Measurements from ENCODE around the gene BPI.

The BPI gene

DNA sequence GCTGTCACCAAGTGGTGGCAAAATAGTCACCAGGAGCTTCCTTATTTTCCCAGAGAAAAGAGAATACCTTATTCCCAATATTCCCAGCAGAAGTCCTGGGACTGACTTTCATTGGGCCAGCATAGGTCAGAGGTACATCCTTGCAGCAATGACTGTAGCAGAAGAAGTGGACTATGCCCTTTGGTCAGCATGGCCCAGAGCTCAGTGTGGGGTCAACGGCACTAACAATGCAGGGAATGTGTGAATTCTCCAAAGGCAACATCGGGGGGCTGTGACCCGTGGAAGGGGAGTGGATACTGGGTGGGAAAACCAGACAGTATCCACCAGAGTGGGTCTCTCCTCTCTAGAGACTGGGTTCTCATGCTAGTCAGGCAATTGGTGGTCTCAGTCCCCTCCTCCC, 26.7 kb downstream of the BPI start:
- TF ChIP-seq CTCF (IDR thresholded peaks at IDR 0.05; ENCODE audit: insufficient read depth, low read length, poor library complexity, severe bottlenecking) = no peak
- H3K27me3 ChIP-seq (replicated peaks; ENCODE audit: control insufficient read depth, insufficient read depth, low read length) = peaks cover 2% of the 10 kb centered on the region

DNA sequence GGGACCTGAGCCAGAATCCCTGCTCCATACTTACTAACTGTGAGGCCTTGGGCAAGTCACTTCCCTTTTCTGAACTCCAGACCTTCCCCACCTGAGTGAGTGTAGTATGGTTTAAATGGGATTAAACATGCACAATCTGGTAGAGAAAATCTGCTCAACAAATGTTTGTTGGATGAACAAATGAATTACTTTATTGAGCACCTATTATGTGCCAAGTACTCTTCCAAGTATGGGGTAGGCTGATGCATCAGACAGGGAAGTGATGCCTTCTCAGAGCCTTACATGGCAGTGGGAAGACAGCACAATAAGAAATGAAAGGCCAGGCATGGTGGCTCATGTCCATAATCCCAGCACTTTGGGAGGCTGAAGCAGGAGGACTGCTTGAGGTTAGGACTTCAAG, 27.3 kb downstream of the BPI start:
- no peaks in the 10 kb centered on the region for H3K36me3 ChIP-seq (ENCODE audit: control insufficient read depth, insufficient read depth, low read length)
- H3K4me3 ChIP-seq (replicated peaks; ENCODE audit: low read depth, low read length) = no peak overlapping the region
- no peak for DNase-seq (ENCODE audit: extremely low read depth, insufficient read length)
- peaks cover 2% of the 10 kb centered on the region for H3K27me3 ChIP-seq (replicated peaks; ENCODE audit: control insufficient read depth, insufficient read depth, low read length)
- no peak for TF ChIP-seq CTCF (IDR thresholded peaks at IDR 0.05; ENCODE audit: insufficient read depth, low read length, poor library complexity, severe bottlenecking)

More for the DNA sequence above, 26.7 kb downstream of the BPI start:
- Histone ChIP-seq H3K36me3 (ENCODE audit: control insufficient read depth, insufficient read depth, low read length) (no peaks in the 10 kb centered on the region), H3K4me3 (replicated peaks; ENCODE audit: low read depth, low read length) (no peak overlapping the region)
- DNase-seq (ENCODE audit: extremely low read depth, insufficient read length) = no peak

- peaks cover 2% of the 10 kb centered on the region for H3K27me3 ChIP-seq (replicated peaks; ENCODE audit: control insufficient read depth, insufficient read depth, low read length)
- DNase-seq (ENCODE audit: extremely low read depth, insufficient read length) = no peak
These were observed 27.9 kb downstream of the BPI start for GRCh38 chr20:38331814-38332213.

GRCh38 chr20:38334016-38334415, 30.1 kb downstream of the BPI start:
- no peak for TF ChIP-seq CTCF (IDR thresholded peaks at IDR 0.05; ENCODE audit: insufficient read depth, low read length, poor library complexity, severe bottlenecking)
- peaks cover 2% of the 10 kb centered on the region for H3K27me3 ChIP-seq (replicated peaks; ENCODE audit: control insufficient read depth, insufficient read depth, low read length)
- DNase-seq (ENCODE audit: extremely low read depth, insufficient read length) = no peak

More at GRCh38 chr20:38331814-38332213, 27.9 kb downstream of the BPI start:
- H3K4me3 ChIP-seq (replicated peaks; ENCODE audit: low read depth, low read length) = no peak overlapping the region
- no peak for TF ChIP-seq CTCF (IDR thresholded peaks at IDR 0.05; ENCODE audit: insufficient read depth, low read length, poor library complexity, severe bottlenecking)
- no peaks in the 10 kb centered on the region for H3K36me3 ChIP-seq (ENCODE audit: control insufficient read depth, insufficient read depth, low read length)

DNA sequence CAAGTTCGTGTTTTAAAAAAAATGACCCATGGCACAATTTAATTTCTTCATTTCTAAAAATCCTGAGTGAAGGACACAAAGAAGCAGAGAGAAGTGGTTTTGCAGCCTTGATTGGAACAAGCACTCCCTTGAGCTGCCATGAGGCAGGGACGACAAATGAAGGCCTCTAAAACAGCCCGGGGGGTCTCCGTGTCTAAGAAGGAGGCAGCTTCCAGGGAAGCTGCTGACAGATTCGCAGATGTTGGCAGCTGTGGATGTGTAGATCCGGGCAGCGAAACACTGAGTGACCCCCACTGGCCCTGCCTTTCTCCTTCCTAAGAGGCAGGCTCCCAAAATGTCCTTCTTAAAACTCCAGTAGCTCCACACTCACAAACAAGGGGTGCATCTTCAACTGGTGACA, 32.8 kb downstream of the BPI start:
- TF ChIP-seq CTCF (IDR thresholded peaks at IDR 0.05; ENCODE audit: insufficient read depth, low read length, poor library complexity, severe bottlenecking) = no peak
- no peaks in the 10 kb centered on the region for H3K36me3 ChIP-seq (ENCODE audit: control insufficient read depth, insufficient read depth, low read length)
- H3K4me3 ChIP-seq (replicated peaks; ENCODE audit: low read depth, low read length) = no peak overlapping the region
- H3K27me3 ChIP-seq (replicated peaks; ENCODE audit: control insufficient read depth, insufficient read depth, low read length) = peaks cover 2% of the 10 kb centered on the region
- no peak for DNase-seq (ENCODE audit: extremely low read depth, insufficient read length)

More at GRCh38 chr20:38334016-38334415, 30.1 kb downstream of the BPI start:
- Histone ChIP-seq H3K36me3 (ENCODE audit: control insufficient read depth, insufficient read depth, low read length) (no peaks in the 10 kb centered on the region), H3K4me3 (replicated peaks; ENCODE audit: low read depth, low read length) (no peak overlapping the region)

GRCh38 chr20:38337561-38338140, 33.7 kb downstream of the BPI start:
- DNase-seq (ENCODE audit: extremely low read depth, insufficient read length) = no peak
- H3K36me3 ChIP-seq (ENCODE audit: control insufficient read depth, insufficient read depth, low read length) = no peaks in the 10 kb centered on the region

More at GRCh38 chr20:38337561-38338140, 33.7 kb downstream of the BPI start:
- peaks cover under 1% of the 10 kb centered on the region for H3K27me3 ChIP-seq (replicated peaks; ENCODE audit: control insufficient read depth, insufficient read depth, low read length)
- TF ChIP-seq CTCF (IDR thresholded peaks at IDR 0.05; ENCODE audit: insufficient read depth, low read length, poor library complexity, severe bottlenecking) = peak; percentile 31
- no peak overlapping the region for H3K4me3 ChIP-seq (replicated peaks; ENCODE audit: low read depth, low read length)
